ENCODE results near the gene TTC4.

The TTC4 gene

DNA sequence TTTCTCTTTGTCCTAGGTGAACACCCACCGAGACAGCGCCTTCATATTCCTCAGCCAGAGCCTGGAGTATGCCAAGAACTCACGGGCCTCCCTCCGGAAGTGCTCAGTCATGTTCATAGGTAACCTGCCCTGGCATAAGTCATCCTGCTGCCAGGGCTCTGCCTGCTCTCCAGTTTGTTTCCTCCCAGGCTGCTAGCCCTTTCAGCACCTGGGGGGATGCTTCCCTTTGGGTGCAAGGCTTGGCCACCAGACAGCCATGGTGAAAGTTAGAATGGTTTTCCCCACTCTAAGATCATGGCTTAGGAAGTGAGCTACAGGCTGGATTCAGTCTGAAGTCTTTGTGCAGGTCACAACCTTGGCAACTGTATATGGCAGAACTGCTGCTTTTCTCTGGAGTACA is 9.2 kb upstream of the TTC4 start:
- no peak for DNase-seq

DNA sequence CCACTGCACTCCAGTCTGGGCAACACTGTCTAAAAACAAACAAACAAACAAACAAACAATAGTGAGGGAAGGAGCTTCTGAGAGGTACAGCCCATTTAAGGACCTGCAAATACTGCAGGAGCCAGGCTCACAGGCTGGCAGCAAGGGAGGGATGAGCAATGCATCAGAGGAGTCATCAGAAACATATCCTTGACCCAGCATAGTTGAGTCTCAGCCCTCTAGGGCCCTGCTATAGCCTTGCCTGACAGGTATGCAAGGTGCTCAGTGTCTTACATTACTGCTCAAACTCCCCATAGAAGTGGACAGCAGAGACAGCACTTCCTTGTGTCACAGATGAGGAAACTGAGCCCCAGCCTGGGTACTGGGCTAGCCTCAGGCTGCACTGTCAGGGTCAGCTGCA is 7.3 kb upstream of the TTC4 start:
- no peak for DNase-seq

GRCh38 chr1:54709547-54710292 is 5.9 kb upstream of the TTC4 start:
- no peak for DNase-seq

- no peak for DNase-seq
Observed at GRCh38 chr1:54710434-54710833, 5.2 kb upstream of the TTC4 start.

- no peak for DNase-seq
Observed at GRCh38 chr1:54710841-54711240, 4.8 kb upstream of the TTC4 start.

- DNase-seq = no peak
Observed at GRCh38 chr1:54711536-54711935, 4.1 kb upstream of the TTC4 start.

- DNase-seq = no peak
Observed at GRCh38 chr1:54714881-54715492, 674 bp upstream of the TTC4 start.

DNA sequence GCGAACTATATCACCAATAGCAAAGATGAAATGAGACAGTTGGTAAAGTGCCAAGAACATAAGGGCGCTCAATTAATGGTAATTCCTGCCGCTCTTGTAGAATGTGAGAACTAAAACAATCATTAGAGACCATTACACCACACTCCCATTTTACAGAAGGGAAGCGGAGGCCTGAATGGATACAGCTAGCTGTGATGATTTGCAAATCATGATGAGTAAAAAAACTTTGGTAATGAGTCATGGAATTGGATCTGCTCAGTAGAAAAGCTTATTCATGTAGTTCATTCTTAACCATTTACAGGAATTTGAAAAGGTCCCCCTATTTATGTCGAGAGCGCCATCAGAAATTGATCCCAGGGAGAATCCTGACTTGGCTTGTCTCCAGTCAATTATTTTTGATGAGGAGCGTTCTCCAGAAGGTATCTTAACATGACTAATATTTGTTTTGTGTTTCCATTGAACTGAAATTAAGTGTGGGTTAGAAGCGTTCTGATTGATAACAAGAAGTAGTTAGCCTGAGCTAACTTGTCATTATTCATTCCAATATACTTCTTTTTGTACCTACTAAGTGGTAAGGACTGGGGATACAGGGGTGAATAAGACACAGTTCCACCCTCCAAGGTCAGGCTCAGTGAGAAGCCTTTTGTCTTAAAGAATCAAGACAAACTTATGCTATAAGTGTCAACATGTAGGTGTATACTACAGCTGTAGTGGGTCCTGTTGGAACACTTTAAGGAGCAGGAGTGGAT is 812 bp downstream of the TTC4 start:
- no peak for DNase-seq

- DNase-seq = no peak
Observed at GRCh38 chr1:54721719-54722118, 6.1 kb downstream of the TTC4 start.

DNA sequence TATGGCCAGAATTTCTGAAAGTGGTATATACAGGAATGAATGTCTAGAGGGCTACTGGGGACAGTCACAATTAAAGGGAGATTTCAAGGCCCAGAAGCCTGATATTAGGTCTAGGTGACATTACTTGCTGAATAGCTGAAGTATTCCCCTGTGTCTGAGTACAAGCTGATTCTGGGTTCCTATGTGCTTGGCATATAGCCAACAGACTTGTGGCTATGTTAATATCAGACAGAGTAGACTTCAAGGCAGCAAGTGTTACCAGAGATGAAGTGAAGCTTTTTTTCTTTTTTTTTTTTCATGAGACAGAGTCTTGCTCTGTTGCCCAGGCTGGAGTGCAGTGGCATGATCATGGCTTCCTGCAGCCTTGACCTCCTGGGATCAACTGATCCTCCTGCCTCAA is 8.3 kb downstream of the TTC4 start:
- no peak for DNase-seq

DNA sequence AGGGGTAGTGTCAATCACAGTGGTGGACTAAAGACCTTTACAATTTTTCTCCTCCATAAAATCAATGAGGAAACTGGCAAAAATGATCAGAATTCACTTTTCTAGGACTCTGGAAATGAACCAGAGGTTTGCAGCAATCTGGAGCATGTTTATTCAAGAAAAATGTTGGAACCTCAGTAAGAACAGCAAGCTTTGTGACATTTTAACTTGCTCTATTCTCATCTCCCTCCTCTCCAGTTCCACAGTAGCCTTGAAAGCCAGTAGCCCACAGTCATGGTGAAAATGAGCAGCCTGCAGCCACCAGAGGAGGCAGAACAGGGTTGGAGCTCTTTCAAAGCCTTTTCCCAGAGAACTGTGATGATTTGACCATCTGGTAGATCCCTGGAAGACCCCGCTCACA is 9.1 kb downstream of the TTC4 start:
- no peak for DNase-seq

GRCh38 chr1:54728027-54728426 is 12.4 kb downstream of the TTC4 start:
- DNase-seq = no peak

GRCh38 chr1:54736685-54737084 is 21.0 kb downstream of the TTC4 start:
- no peak for DNase-seq

DNA sequence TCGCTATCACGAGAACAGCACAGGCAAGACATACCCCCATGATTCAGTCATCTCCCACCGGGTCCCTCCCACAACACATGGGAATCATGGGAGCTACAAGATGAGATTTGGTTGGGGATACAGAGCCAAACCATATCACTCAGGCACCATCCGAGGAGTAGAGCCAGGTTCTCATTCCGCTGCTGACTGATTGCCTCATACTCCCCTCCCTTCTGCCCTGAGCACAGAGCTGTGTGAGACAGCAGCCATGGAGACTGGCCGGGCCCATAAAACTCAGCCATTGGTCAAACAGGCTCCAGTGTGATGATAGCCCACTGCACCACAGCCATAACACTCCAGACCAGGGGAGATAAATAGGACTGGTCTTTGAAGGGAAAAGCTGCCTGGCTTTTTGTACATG is 22.6 kb downstream of the TTC4 start:
- DNase-seq = no peak

DNA sequence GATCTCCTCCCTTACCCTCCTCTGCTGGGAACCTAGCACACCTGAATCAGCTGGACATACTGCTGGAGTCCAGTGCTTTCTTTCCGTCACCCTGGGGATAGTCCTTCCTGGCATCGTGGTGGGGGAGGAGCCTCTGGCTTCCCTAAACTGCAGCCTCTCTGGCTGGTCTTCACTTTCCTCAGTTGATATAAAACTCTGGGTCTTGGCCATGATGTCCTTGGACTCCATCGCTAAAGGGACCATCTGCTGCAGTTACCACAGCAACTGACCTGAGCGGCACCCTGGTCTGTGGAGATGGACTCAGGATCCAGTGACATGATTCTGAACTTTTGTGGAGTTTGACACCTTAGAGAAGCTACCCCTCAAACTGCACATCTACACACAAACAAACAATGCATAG is 25.9 kb downstream of the TTC4 start:
- no peak for DNase-seq

DNA sequence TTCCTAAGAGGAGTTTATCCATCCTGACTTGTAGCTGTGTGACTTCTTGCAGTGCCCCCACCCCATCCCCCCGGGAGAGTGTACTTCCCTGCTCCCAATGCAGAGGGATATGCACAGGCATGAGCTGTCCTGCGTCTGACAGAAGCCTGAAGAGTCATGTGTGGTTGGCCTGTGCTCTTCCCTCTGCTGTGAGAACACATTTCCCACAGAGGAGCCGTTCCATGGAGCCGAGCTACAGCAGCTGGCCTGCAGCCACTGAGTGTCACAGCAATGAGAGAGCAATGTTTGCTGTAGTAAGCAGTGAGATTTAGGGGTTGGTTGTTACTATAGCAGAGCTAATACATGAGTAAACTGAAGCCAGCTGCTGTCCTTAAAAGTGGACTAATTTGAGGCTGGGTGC is 26.6 kb downstream of the TTC4 start:
- no peak for DNase-seq

DNA sequence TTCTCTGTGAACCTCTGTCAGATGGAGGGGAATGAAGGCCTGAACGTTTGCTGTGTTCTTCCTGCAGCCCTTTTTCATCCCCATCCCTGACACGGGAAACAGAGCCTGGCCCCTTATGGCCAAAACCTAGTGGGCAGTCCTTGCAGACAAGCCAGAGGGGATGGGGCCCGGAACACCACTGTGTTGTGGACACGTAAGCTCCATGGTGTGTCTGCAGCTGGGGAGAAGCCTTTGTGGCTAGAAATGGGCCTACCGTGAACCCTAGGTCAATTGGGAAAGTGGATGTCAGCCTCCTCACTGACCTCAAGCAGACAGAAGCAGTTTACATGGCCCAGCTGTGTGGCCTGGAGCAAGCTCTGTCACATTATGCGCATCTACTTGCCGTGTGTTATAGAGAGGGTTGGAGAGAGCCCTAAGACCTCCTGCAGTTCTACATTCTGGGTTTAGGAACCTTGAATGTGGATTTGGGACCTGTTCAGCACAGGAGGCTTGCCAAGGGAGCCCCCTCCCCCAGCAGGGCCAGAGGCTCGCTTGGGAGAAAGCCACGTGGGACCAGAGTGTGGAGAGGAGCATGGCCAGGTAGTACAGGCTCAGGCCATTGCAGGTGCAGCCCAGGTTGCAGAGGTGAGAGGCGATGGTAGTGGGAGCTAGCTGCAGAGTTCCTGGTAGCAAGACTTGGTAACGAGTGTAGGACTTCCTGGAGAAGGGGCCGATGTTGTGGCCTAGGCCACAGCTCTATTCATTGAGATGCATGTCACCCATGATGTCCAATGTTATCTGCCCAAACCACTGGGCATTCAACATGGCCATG is 28.0 kb downstream of the TTC4 start:
- no peak for DNase-seq

DNA sequence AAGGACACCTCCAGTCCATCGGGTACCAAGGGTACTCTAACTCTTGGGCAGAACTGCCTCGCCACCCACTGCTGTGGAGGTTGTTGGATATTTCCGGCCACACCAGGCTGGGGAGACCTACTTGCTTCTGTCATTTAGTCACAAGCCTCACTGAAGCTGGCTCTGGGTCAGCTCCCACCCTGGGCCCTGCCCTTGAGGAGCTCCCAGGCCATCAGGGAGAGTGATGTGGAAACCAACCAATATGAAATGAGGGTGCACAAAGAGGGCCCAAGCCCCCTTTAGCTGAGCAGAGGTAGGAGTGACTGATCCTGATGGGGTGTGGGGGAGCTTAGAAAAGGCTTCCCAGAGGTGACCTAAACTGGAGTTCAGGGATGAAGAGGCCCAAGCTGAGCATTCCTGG is 29.0 kb downstream of the TTC4 start:
- no peak for DNase-seq

- DNase-seq = no peak
Observed at GRCh38 chr1:54745274-54745673, 29.6 kb downstream of the TTC4 start.

DNA sequence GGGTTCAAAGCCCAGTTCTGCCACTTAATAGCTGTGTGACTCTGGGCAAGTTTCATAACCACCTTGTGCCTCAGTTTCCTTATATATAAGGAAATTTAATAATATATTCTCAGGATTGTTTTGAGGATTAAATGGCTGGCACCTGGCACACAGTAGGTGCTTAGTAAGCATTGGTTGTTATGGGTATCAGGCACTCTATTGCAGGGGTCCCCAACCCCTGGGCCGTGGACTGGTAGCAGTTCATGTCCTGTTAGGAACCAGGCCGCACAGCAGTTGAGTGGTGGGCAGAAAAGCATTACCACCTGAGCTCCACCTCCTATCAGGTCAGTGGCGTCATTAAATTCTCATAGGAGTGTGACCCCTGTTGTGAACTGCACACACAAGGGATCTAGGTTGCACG is 30.2 kb downstream of the TTC4 start:
- no peak for DNase-seq

DNA sequence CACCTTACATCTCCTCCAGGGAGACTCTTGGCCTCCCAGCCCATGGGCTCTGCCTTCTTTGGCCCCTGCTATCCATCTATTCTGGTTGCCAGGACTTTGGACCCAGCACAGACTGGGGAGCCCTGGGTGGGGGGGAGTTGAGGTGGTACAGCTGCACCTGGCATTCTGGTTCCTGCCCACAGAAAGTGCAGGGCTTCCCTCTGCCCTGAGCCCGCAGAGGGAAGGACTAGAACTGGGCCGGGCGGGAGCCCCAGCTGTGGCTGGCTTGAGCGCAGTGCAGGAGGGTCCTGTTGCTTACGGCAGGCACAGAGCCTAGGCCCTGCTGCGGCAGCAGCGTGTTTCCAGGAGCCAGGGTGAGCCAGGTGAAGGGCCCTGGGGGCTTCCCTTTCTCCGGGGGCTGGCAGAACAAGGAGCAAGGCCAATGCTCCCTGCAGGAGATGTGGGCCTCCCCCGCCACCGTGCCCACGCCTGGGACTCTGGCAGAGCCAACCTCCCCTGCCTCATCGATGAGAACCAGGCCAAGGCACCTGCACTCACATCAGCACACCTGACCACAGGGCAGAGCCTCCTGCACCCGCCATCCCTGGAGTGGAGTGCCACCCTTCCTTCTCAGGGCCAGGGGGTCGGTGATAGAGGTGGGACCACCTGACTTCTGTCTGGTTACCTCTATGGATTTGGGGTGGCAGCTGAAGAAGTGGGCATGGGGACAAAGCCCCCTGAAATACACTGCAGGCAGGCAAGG is 32.6 kb downstream of the TTC4 start:
- DNase-seq = no peak

- DNase-seq = no peak
Observed at GRCh38 chr1:54750596-54750995, 34.9 kb downstream of the TTC4 start.

DNA sequence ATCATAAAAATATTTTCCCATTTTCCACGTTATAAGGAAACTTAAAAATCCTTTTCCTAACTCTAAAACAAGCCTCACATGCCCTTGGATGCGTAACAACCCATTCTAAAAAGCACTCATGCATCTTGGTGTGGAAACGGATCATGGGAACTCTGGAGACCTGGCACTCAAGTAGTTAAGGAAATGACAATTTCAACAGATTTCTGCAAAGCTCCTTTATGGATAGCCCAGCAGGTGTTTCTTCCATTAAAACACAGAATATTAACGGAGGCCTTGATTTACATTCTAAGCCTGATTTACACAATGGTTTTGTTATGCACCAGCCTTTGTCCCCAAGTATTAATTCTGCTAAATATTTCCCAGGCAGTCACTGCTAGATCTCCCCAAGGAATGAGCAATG is 35.8 kb downstream of the TTC4 start:
- no peak for DNase-seq

Measured in NCI-H446 treated with DMSO at 0.1 percent for 48 hours (cell line).